K562 (cell line): ENCODE results near the gene PRODH2. TPM values are rescaled to one million over a fixed set of nuclear protein-coding genes. Genes with fewer than 3 reads are reported as not detected.

ENCODE experiments used
- ATAC-seq: fragments of 200-7000 bp; cut with Tn5 transposase; 3 replicates; pipeline ENCODE4 v1.9.1; 2020; ENCODE audit warnings: moderate library complexity
- BruUV-seq: library from RNA; stranded (reverse); fragments of 400-500 nt; replicated peaks from 2 replicates; lab custom pipeline; 2021; lab: Mats Ljungman, UMichigan
- CTCF ChIA-PET: fragments of 300-600 bp; formaldehyde crosslinking; extraction: SDS; loops from one replicate; lab custom pipeline; 2021; ENCODE audit warnings: low intra/inter-chr PET ratio; lab: Yijun Ruan, JAX
- POLR2A ChIA-PET: fragments of 300-600, 350-650 bp; sonication (Branson Sonifier 250); formaldehyde crosslinking; extraction: SDS; loops from one replicate; lab custom pipeline; 2021; ENCODE audit warnings: antibody characterized with exemption, inconsistent platforms; lab: Yijun Ruan, JAX
- DNase-seq, 4 experiments: peaks; one replicate each; pipeline versions ENCODE4 v3.0.0 to v3.0.0-alpha.2; 2011 to 2018; ENCODE audit warnings: low spot score in 3 of 4, mixed read lengths in 3 of 4; ENCODE audit errors: extremely low read depth in 1 of 4
- FAIRE-seq: peaks from 2 replicates; lab custom pipeline; 2011; peaks lifted over from hg19 to GRCh38; lab: Jason Lieb, UNC
- H2AFZ ChIP-seq: 2 replicates; pipeline ENCODE4 v1.6.0; 2011; ENCODE audit warnings: low read depth, low read length, control low read depth, inconsistent platforms
- H3K27ac ChIP-seq: fragments of 200-600 bp; 3 replicates; pipeline ENCODE4 v1.8.0; 2011; ENCODE audit warnings: low read depth, mild to moderate bottlenecking, control low read depth, inconsistent platforms, low read length, moderate library complexity, mixed read lengths; ENCODE audit errors: extremely low read depth
- H3K27me3 ChIP-seq, 2 experiments: fragments of 300-600 bp in 1 of 2; 2 replicates in 1 of 2; 3 replicates in 1 of 2; pipeline versions ENCODE4 v1.6.0 to v1.8.0; 2011; ENCODE audit warnings: inconsistent platforms in 2 of 2, low read length in 2 of 2, mild to moderate bottlenecking in 1 of 2, mixed read lengths in 1 of 2, moderate library complexity in 1 of 2; ENCODE audit not compliant: control insufficient read depth in 2 of 2, insufficient read depth in 2 of 2
- H3K36me3 ChIP-seq: fragments of 300-600 bp; 3 replicates; pipeline ENCODE4 v1.8.0; 2011; ENCODE audit warnings: mild to moderate bottlenecking, low read length, inconsistent platforms; ENCODE audit not compliant: control insufficient read depth, insufficient read depth
- H3K4me1 ChIP-seq, 2 experiments: fragments of 200-600 bp in 1 of 2; replicated peaks in 1 of 2; 2 replicates in 1 of 2; 3 replicates in 1 of 2; pipeline versions ENCODE4 v1.5.1 to v1.8.0; 2011; ENCODE audit warnings: inconsistent platforms in 2 of 2, low read length in 2 of 2, mild to moderate bottlenecking in 1 of 2, mixed read lengths in 1 of 2, moderate library complexity in 1 of 2; ENCODE audit not compliant: control insufficient read depth in 2 of 2, insufficient read depth in 2 of 2
- H3K4me2 ChIP-seq: 2 replicates; pipeline ENCODE4 v1.6.1; 2011; ENCODE audit warnings: low read length, control low read depth, inconsistent platforms, mixed read lengths; ENCODE audit not compliant: insufficient read depth
- H3K4me3 ChIP-seq: fragments of 200-600 bp; sonication (generic), shearing (Covaris generic); 2 replicates; pipeline ENCODE4 v1.5.1; 2016; ENCODE audit warnings: control low read depth, inconsistent platforms
- H3K79me2 ChIP-seq: fragments of 200-600 bp; 3 replicates; pipeline ENCODE4 v1.8.0; 2011; ENCODE audit warnings: low read length, inconsistent platforms; ENCODE audit not compliant: control insufficient read depth, insufficient read depth
- H3K9ac ChIP-seq, 2 experiments: 2 replicates each; pipeline versions ENCODE4 v1.6.0 to v1.6.1; 2011; ENCODE audit warnings: low read depth in 2 of 2, low read length in 2 of 2, control low read depth in 1 of 2, inconsistent platforms in 1 of 2, mild to moderate bottlenecking in 1 of 2, mixed read lengths in 1 of 2; ENCODE audit not compliant: insufficient read depth in 1 of 2
- H3K9me1 ChIP-seq: one replicate; pipeline ENCODE4 v1.6.0; 2011; ENCODE audit warnings: inconsistent platforms, mild to moderate bottlenecking, low read length, moderate library complexity; ENCODE audit not compliant: control insufficient read depth, insufficient read depth
- H3K9me3 ChIP-seq: replicated peaks from 2 replicates; pipeline ENCODE4 v1.5.1; 2011; ENCODE audit warnings: low read depth, low read length, inconsistent platforms; ENCODE audit not compliant: control insufficient read depth, insufficient read depth
- H4K20me1 ChIP-seq: replicated peaks from 2 replicates; pipeline ENCODE4 v1.6.1; 2011; ENCODE audit warnings: low read length, inconsistent platforms, mixed read lengths; ENCODE audit not compliant: control insufficient read depth, insufficient read depth
- TEAD4 ChIP-seq, 2 experiments: sonication (generic) in 1 of 2; formaldehyde crosslinking in 1 of 2; IDR thresholded peaks; 2 replicates each; pipeline versions ENCODE4 v1.6.1 to v1.8.0; 2012 to 2022; ENCODE audit warnings: borderline replicate concordance in 1 of 2, inconsistent platforms in 1 of 2, low read length in 1 of 2, mild to moderate bottlenecking in 1 of 2, missing genetic modification reagents in 1 of 2
- TFAP4 ChIP-seq: sonication (generic); formaldehyde crosslinking; IDR thresholded peaks from 2 replicates; pipeline ENCODE4 v1.8.0; 2022; ENCODE audit warnings: missing genetic modification reagents, mild to moderate bottlenecking, moderate library complexity, borderline replicate concordance
- ZNF512 ChIP-seq: IDR thresholded peaks from 2 replicates; pipeline ENCODE4 v1.6.1; 2016; ENCODE audit warnings: missing genetic modification characterization, missing compliant biosample characterization
- WGBS: fragments of 100-300 bp; shearing (Covaris generic); methylation state at CpG from one replicate; pipeline ENCODE4 v1.1.6; 2016; ENCODE audit warnings: low coverage, mixed read lengths; ENCODE audit not compliant: insufficient coverage; ENCODE audit errors: missing lambda C conversion rate; 5-methylcytosine and 5-hydroxymethylcytosine counted together
- in situ Hi-C: fragments of 300-500 bp; cut with MboI; formaldehyde crosslinking; loops from 4 replicates; pipeline ENCODE4 v1.15.0; 2018; ENCODE audit warnings: inconsistent platforms, mixed read lengths
- intact Hi-C: fragments of 100-400 bp; cut with micrococcal nuclease; formaldehyde crosslinking; loops from 2 replicates; pipeline ENCODE4 v1.14.2; 2022
- polyA plus RNA-seq, 8 experiments: library from polyadenylated mRNA; depleted of rRNA in 4 of 8; stranded (reverse) in 5 of 8; unstranded in 3 of 8; fragments of >200 nt; fragmentation: Nextera tagmentation in 2 of 8; fragmentation: Illumina TruSeq in 1 of 8; extraction: Ambion mirVana in 2 of 8; extraction: Trizol in 1 of 8; gene quantifications; 2 replicates each; pipeline versions ENCODE4 v1.2.1 to v1.2.3, GENCODE V29; 2011 to 2014; ENCODE audit warnings: inconsistent platforms in 1 of 8, missing spikeins in 1 of 8
- total RNA-seq, 7 experiments: library from RNA; depleted of rRNA in 6 of 7; stranded (reverse); fragments of >200 nt in 6 of 7; fragmentation: Illumina TruSeq in 2 of 7; extraction: Trizol in 2 of 7; gene quantifications; 2 replicates each; pipeline versions ENCODE4 v1.2.1 to v1.2.3, GENCODE V29; 2011 to 2021; ENCODE audit warnings: low replicate concordance in 1 of 7

The PRODH2 gene
- total and polyA plus RNA-seq, 9 of the 15 experiments (the other 6 are each of a cell fraction or from before 2014, with no cell fraction given): not detected

- 26% methylated on average over 18 of the region's 18 CpGs for WGBS
- H3K9me1 ChIP-seq: no peaks in the 10 kb centered on the region
- intact Hi-C loops: no loop called here
- ChIA-PET CTCF (no interaction called here), POLR2A (interaction anchor here (0.6 to 0.9 kb wide), 3 partner anchors 11 to 198 kb away, joined by 3 to 4 read pairs (median 3); no protein-coding TSS in a partner anchor)
- no peak overlapping the region for H2AFZ ChIP-seq
- 0 out of 4 replicates have a peak overlapping the region, but pooled peaks of 1 of the 2 experiments have one; percentile 28 for H3K9ac ChIP-seq
- H3K4me1 ChIP-seq: peaks cover 0 to 13% of the 10 kb centered on the region in 2 experiments; a peak in 1 of 5 replicates
- FAIRE-seq: no peak
- TF ChIP-seq TFAP4 (CRISPR knock-in tag) (peak; percentile 3; the same call in 1 of the 2 replicates), ZNF512 (tag) (peak; percentile 83), TEAD4 (IDR thresholded peaks at IDR 0.05; ENCODE audit: low read length) (no peak), TEAD4 (CRISPR knock-in tag; IDR thresholded peaks at IDR 0.05; ENCODE audit: borderline replicate concordance) (no peak)
- TF ChIP-seq, all 486 proteins: peak for 2
- no peak overlapping the region for H3K27ac ChIP-seq
- no peaks in the 10 kb centered on the region; the same call in 1 of the 2 replicates for H4K20me1 ChIP-seq
- peak in 1 of 4 experiments; percentile 8 for DNase-seq
- H3K4me3 ChIP-seq: no peak overlapping the region
- H3K36me3 ChIP-seq: no peaks in the 10 kb centered on the region
- peaks cover 6 to 13% of the 10 kb centered on the region in 2 experiments; a peak in 3 of 5 replicates for H3K27me3 ChIP-seq
- in situ Hi-C loops: no loop called here
- H3K9me3 ChIP-seq: no peaks in the 10 kb centered on the region
- ATAC-seq: peak; percentile 54
- BruUV-seq: no TSS peak
- H3K79me2 ChIP-seq: no peaks in the 10 kb centered on the region
- no peak overlapping the region for H3K4me2 ChIP-seq
Measured at GRCh38 chr19:35811317-35812219, 1.1 kb downstream of the PRODH2 start.
